ENCODE data around the gene SCP2. TPM values are rescaled to one million over a fixed set of nuclear protein-coding genes. Genes with fewer than 3 reads are reported as not detected.

The SCP2 gene
- total and polyA plus RNA-seq, 8 donors = 130 to 208 (median 148) TPM

GRCh38 chr1:53083636-53084588, 156.8 kb downstream of the SCP2 start:
- ATAC-seq (no peak), DNase-seq (peak in 1 of 4 donors; percentile 70)
- H3K4me1 ChIP-seq = no peaks in the 10 kb centered on the region
- no peak overlapping the region for H3K27ac ChIP-seq
- intact Hi-C loops (cut with DNase I) = no loop called here
- no peaks in the 10 kb centered on the region for H3K36me3 ChIP-seq
- TF ChIP-seq CTCF (IDR thresholded peaks at IDR 0.05) = no peak
- H3K4me3 ChIP-seq = no peak overlapping the region
- H3K27me3 ChIP-seq = no peaks in the 10 kb centered on the region
- no peaks in the 10 kb centered on the region for H3K9me3 ChIP-seq

- H3K27me3 ChIP-seq = no peaks in the 10 kb centered on the region
- ATAC-seq (no peak), DNase-seq (peak in 1 of 4 donors; percentile 51)
- H3K9me3 ChIP-seq = no peaks in the 10 kb centered on the region
- H3K27ac ChIP-seq = no peak overlapping the region
- no peak overlapping the region for H3K4me3 ChIP-seq
- H3K36me3 ChIP-seq = no peaks in the 10 kb centered on the region
- intact Hi-C loops (cut with DNase I) = no loop called here
- no peaks in the 10 kb centered on the region for H3K4me1 ChIP-seq
- TF ChIP-seq CTCF (IDR thresholded peaks at IDR 0.05) = no peak
Observed at GRCh38 chr1:53084589-53084971, 157.5 kb downstream of the SCP2 start.

GRCh38 chr1:53085405-53085804, 158.3 kb downstream of the SCP2 start:
- no peaks in the 10 kb centered on the region for H3K9me3 ChIP-seq
- no peak for ATAC-seq
- H3K36me3 ChIP-seq = no peaks in the 10 kb centered on the region
- DNase-seq = no peak
- no peaks in the 10 kb centered on the region for H3K4me1 ChIP-seq
- H3K27ac ChIP-seq = no peak overlapping the region
- intact Hi-C loops (cut with DNase I) = no loop called here
- H3K4me3 ChIP-seq = no peak overlapping the region
- no peak for TF ChIP-seq CTCF (IDR thresholded peaks at IDR 0.05)
- H3K27me3 ChIP-seq = no peaks in the 10 kb centered on the region

- TF ChIP-seq CTCF (IDR thresholded peaks at IDR 0.05) = no peak
- Histone ChIP-seq H3K27me3 (no peaks in the 10 kb centered on the region), H3K27ac (no peak overlapping the region), H3K4me1 (peaks cover 0 to 6% of the 10 kb centered on the region in 2 donors), H3K4me3 (no peak overlapping the region), H3K36me3 (no peaks in the 10 kb centered on the region), H3K9me3 (no peaks in the 10 kb centered on the region)
- peak in 1 of 4 donors; percentile 48 for DNase-seq
- ATAC-seq = no peak
- intact Hi-C loops (cut with DNase I) = no loop called here
Observed at GRCh38 chr1:53086491-53087070, 159.5 kb downstream of the SCP2 start.
